ENCODE data around the gene KCNK4. TPM values are rescaled to one million over a fixed set of nuclear protein-coding genes. Genes with fewer than 3 reads are reported as not detected.
A peak's percentile ranks its signal among the peaks of the same experiment; 100 is the strongest.

Gene KCNK4
- polyA plus RNA-seq, 1 experiment, result not detected

- CTCF ChIA-PET, result interaction anchor here (1.1 to 9.2 kb wide), 3 partner anchors 9 to 13 kb away, joined by 5 to 88 read pairs (median 11); partner anchors contain the start of gene CATSPERZ
- DNase-seq (ENCODE audit: low read depth), result no peak
- Histone ChIP-seq H3K27me3 (ENCODE audit: control insufficient read depth, insufficient read depth, low read length) (peaks cover 36% of the 10 kb centered on the region), H3K4me3 (ENCODE audit: low read depth, low read length) (peak overlapping the region; percentile 20), H3K36me3 (ENCODE audit: control insufficient read depth, insufficient read depth, low read length) (no peaks in the 10 kb centered on the region)
- no peak for TF ChIP-seq CTCF (IDR thresholded peaks at IDR 0.05; ENCODE audit: insufficient read depth, low read depth, low read length)
- POLR2A ChIA-PET, result no interaction called here
These were observed 804 bp downstream of the KCNK4 start for GRCh38 chr11:64291752-64292459.

GRCh38 chr11:64292460-64293254 lies 1.6 kb downstream of the KCNK4 start:
- ChIA-PET CTCF (interaction anchor here (1.1 to 1.5 kb wide), 2 partner anchors 8 to 12 kb away, joined by 5 to 11 read pairs; no protein-coding TSS in a partner anchor), POLR2A (no interaction called here)
- DNase-seq (ENCODE audit: low read depth), result no peak
- Histone ChIP-seq H3K4me3 (ENCODE audit: low read depth, low read length) (peak overlapping the region; percentile 20; the same call in 1 of the 2 replicates), H3K36me3 (ENCODE audit: control insufficient read depth, insufficient read depth, low read length) (no peaks in the 10 kb centered on the region), H3K27me3 (ENCODE audit: control insufficient read depth, insufficient read depth, low read length) (peaks cover 42% of the 10 kb centered on the region)
- TF ChIP-seq CTCF (IDR thresholded peaks at IDR 0.05; ENCODE audit: insufficient read depth, low read depth, low read length), result no peak

GRCh38 chr11:64294774-64295173 lies 3.7 kb downstream of the KCNK4 start:
- H3K27me3 ChIP-seq (ENCODE audit: control insufficient read depth, insufficient read depth, low read length), result peaks cover 51% of the 10 kb centered on the region
- H3K4me3 ChIP-seq (ENCODE audit: low read depth, low read length), result no peak overlapping the region
- H3K36me3 ChIP-seq (ENCODE audit: control insufficient read depth, insufficient read depth, low read length), result no peaks in the 10 kb centered on the region
- POLR2A ChIA-PET, result no interaction called here
- DNase-seq (ENCODE audit: low read depth), result no peak
- CTCF ChIA-PET, result interaction anchor here (0.7 kb wide), 2 partner anchors 91 to 425 kb away, joined by 4 read pairs; no protein-coding TSS in a partner anchor
- no peak for TF ChIP-seq CTCF (IDR thresholded peaks at IDR 0.05; ENCODE audit: insufficient read depth, low read depth, low read length)

GRCh38 chr11:64295760-64296159 lies 4.7 kb downstream of the KCNK4 start:
- no peak for TF ChIP-seq CTCF (IDR thresholded peaks at IDR 0.05; ENCODE audit: insufficient read depth, low read depth, low read length)
- H3K4me3 ChIP-seq (ENCODE audit: low read depth, low read length), result no peak overlapping the region
- DNase-seq (ENCODE audit: low read depth), result no peak
- H3K36me3 ChIP-seq (ENCODE audit: control insufficient read depth, insufficient read depth, low read length), result no peaks in the 10 kb centered on the region
- peaks cover 52% of the 10 kb centered on the region for H3K27me3 ChIP-seq (ENCODE audit: control insufficient read depth, insufficient read depth, low read length)
- ChIA-PET POLR2A (no interaction called here), CTCF (interaction anchor here (0.7 to 1.8 kb wide), 2 partner anchors 9 to 92 kb away, joined by 4 to 8 read pairs; no protein-coding TSS in a partner anchor)

GRCh38 chr11:64296236-64296635 lies 5.1 kb downstream of the KCNK4 start:
- DNase-seq (ENCODE audit: low read depth), result no peak
- ChIA-PET POLR2A (no interaction called here), CTCF (interaction anchor here (1.8 kb wide), 1 partner anchor 8 kb away, joined by 8 read pairs; no protein-coding TSS in a partner anchor)
- H3K27me3 ChIP-seq (ENCODE audit: control insufficient read depth, insufficient read depth, low read length), result peaks cover 48% of the 10 kb centered on the region
- no peak overlapping the region for H3K4me3 ChIP-seq (ENCODE audit: low read depth, low read length)
- H3K36me3 ChIP-seq (ENCODE audit: control insufficient read depth, insufficient read depth, low read length), result no peaks in the 10 kb centered on the region
- TF ChIP-seq CTCF (IDR thresholded peaks at IDR 0.05; ENCODE audit: insufficient read depth, low read depth, low read length), result no peak

All from BJ (cell line).